Nephron progenitor cell (in vitro differentiated cells): Measurements from ENCODE around the gene TMEM247.

ENCODE experiments used
- DNase-seq: peaks from one replicate; pipeline ENCODE4 v3.0.0; 2021
- H3K27ac Mint-ChIP-seq: 2 replicates; pipeline ENCODE4 v1.8.0; 2021; ENCODE audit warnings: mild to moderate bottlenecking, moderate library complexity, mixed read lengths
- H3K27me3 Mint-ChIP-seq: 2 replicates; pipeline ENCODE4 v1.8.0; 2021; ENCODE audit warnings: mild to moderate bottlenecking, low read depth, mixed read lengths; ENCODE audit not compliant: poor library complexity
- H3K36me3 Mint-ChIP-seq: 2 replicates; pipeline ENCODE4 v1.8.0; 2021; ENCODE audit warnings: low read depth, mixed read lengths
- H3K4me1 Mint-ChIP-seq: 2 replicates; pipeline ENCODE4 v1.8.0; 2021; ENCODE audit warnings: mixed read lengths
- H3K4me3 Mint-ChIP-seq: 2 replicates; pipeline ENCODE4 v1.8.0; 2021; ENCODE audit warnings: mild to moderate bottlenecking, moderate library complexity, mixed read lengths
- H3K9me3 Mint-ChIP-seq: 2 replicates; pipeline ENCODE4 v1.8.0; 2021; ENCODE audit warnings: mild to moderate bottlenecking, moderate library complexity, mixed read lengths
- CTCF ChIP-seq: fragments of 200-600 bp; sonication (generic); IDR thresholded peaks from 2 replicates; pipeline ENCODE4 v1.5.0; 2021; ENCODE audit warnings: antibody characterized with exemption

The TMEM247 gene

DNA sequence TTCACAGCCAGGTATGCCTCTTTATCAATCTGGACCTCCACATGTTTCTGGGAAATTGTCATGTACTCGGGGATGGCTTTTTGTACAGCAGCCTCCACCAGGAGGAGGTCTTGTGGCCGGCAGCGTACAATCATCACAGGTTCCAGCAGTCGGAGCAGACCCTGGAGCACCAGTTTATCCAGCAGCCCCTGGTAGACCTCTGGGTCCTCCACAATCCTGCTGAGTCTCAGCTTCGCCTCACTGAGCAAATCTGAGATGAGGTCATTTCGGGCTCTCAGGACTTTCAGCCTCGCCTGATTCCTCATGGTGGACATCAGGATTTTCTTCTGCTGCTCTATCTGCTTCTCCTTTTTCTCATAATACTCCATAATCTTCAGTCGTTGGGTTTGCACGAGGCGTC is 32.8 kb downstream of the TMEM247 start:
- Mint-ChIP-seq H3K36me3 (peaks cover 6% of the 10 kb centered on the region), H3K27me3 (peaks cover 3% of the 10 kb centered on the region), H3K27ac (no peak overlapping the region), H3K4me3 (no peak overlapping the region), H3K9me3 (peaks cover 35% of the 10 kb centered on the region), H3K4me1 (peaks cover 11% of the 10 kb centered on the region)
- no peak for TF ChIP-seq CTCF
- no peak for DNase-seq

DNA sequence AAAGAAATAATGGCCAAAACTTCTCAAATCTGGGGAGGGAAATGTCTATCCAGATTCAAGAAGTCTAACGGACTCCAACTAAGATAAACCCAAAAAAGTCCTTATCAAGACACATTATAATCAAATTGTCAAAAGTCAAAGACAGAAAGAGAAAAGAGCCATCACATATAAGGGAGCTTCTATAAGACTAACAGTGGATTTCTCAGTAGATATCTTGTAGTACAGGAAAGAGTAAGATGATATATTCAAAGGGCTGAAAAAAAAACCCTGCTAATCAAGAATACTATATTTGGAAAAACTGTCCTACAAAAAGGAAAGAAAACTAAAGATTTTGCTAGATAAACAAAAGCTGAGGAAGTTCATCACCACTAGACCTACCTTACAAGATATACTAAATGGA is 35.4 kb downstream of the TMEM247 start:
- Mint-ChIP-seq H3K9me3 (peaks cover 39% of the 10 kb centered on the region), H3K27ac (no peak overlapping the region)
- no peak for DNase-seq

DNA sequence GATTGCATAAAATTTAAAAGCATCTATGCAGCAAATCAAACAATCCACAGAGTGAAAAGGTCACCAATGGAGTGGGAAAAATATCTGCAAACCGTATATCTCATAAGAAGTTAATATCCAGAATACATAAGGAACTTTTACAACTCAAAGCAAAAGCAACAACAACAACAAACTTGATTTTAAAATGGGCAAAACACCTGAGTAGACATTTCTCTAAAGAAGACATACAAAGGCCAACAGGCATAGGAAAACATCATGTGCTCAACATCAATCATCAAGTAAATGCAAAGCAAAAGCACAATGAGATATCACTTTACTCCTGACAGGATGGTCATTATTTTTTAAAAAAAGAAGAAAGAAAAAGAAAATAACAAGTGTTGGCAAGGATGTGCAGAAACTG is 38.1 kb downstream of the TMEM247 start:
- DNase-seq, result no peak
- no peak for TF ChIP-seq CTCF
- H3K36me3 Mint-ChIP-seq, result peaks cover 6% of the 10 kb centered on the region
- peaks cover 39% of the 10 kb centered on the region for H3K9me3 Mint-ChIP-seq
- H3K4me1 Mint-ChIP-seq, result peaks cover 10% of the 10 kb centered on the region
- no peak overlapping the region for H3K4me3 Mint-ChIP-seq
- no peak overlapping the region for H3K27ac Mint-ChIP-seq
- H3K27me3 Mint-ChIP-seq, result peaks cover 7% of the 10 kb centered on the region

More for the DNA sequence above, 35.4 kb downstream of the TMEM247 start:
- Mint-ChIP-seq H3K27me3 (peaks cover 3% of the 10 kb centered on the region), H3K4me1 (no peaks in the 10 kb centered on the region), H3K36me3 (peaks cover 6% of the 10 kb centered on the region), H3K4me3 (no peak overlapping the region)
- TF ChIP-seq CTCF, result no peak

- H3K27ac Mint-ChIP-seq, result no peak overlapping the region
- H3K27me3 Mint-ChIP-seq, result peaks cover 5% of the 10 kb centered on the region
- H3K4me3 Mint-ChIP-seq, result no peak overlapping the region
Measured at GRCh38 chr2:46518861-46519260, 39.5 kb downstream of the TMEM247 start.

DNA sequence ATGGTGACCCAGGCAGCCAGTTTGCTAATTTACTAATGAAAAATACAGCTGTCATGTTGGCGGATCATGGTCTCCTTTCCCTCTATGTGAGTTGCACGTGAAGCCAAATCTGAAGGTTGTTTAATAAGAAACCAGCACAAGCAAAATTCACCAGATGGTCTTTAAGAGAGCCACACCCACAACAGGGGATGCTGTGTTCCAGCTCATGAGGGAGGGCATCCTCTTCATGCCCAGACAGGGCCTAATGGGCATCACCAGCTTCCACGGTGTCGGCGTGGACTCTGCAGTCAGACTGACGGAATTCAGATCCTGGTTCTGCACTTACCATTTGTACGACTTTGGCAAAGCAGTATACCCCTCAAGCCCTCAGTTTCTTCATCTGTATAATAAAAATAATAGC is 39.9 kb downstream of the TMEM247 start:
- Mint-ChIP-seq H3K9me3 (peaks cover 39% of the 10 kb centered on the region), H3K27me3 (peaks cover 5% of the 10 kb centered on the region), H3K27ac (no peak overlapping the region), H3K4me3 (no peak overlapping the region), H3K36me3 (peaks cover 4% of the 10 kb centered on the region), H3K4me1 (peaks cover 10% of the 10 kb centered on the region)
- no peak for DNase-seq
- no peak for TF ChIP-seq CTCF

More at GRCh38 chr2:46518861-46519260, 39.5 kb downstream of the TMEM247 start:
- no peak for DNase-seq
- Mint-ChIP-seq H3K4me1 (peaks cover 10% of the 10 kb centered on the region), H3K36me3 (peaks cover 6% of the 10 kb centered on the region), H3K9me3 (peaks cover 41% of the 10 kb centered on the region)
- no peak for TF ChIP-seq CTCF

DNA sequence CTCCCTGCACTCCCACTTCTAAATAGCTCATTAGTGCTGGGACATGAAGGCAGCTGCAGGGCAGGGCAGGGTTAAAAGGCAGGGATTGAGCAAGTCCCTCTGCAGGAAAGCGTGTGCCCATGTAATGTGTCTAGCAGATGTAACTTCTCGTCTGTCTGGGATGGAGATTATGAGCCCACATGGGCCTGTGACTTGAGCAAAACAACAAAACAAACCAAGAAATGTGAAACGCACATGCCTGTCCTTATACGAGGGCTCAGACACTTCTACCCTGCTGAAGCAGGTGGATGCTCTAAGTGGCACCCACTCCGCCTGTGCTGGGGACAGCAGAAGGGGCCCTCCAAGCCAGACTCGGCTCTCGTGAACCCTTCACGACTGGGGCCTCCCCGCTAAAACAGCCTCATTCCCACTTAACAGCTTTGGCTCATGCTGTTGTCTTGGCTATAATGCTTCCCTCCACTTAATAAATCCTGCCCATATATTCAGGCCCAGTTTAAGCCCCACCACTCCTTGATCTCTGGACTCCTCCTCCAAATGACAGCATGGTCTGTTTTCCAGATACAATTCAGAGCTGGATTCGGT is 40.9 kb downstream of the TMEM247 start:
- Mint-ChIP-seq H3K27me3 (peaks cover 5% of the 10 kb centered on the region), H3K9me3 (peaks cover 36% of the 10 kb centered on the region), H3K27ac (no peak overlapping the region), H3K36me3 (peaks cover 4% of the 10 kb centered on the region), H3K4me1 (peaks cover 10% of the 10 kb centered on the region), H3K4me3 (no peak overlapping the region)
- DNase-seq, result no peak
- no peak for TF ChIP-seq CTCF
